Epithelial cell of esophagus (primary cell): Measurements from ENCODE around the gene RNF151.

ENCODE experiments used
- DNase-seq: peaks from one replicate; pipeline ENCODE4 v3.0.0; 2010; ENCODE audit warnings: low read depth
- H3K4me3 ChIP-seq: 2 replicates; pipeline ENCODE4 v1.5.1; 2011; ENCODE audit warnings: mild to moderate bottlenecking, low read length, control low read depth
- CTCF ChIP-seq: IDR thresholded peaks from 2 replicates; pipeline ENCODE4 v1.5.1; 2011; ENCODE audit warnings: low read depth, mild to moderate bottlenecking, low read length, control low read depth, inconsistent platforms; ENCODE audit not compliant: insufficient read depth; ENCODE audit errors: missing control alignments

RNF151 gene

GRCh38 chr16:1981398-1981836, 14.8 kb downstream of the RNF151 start, which contains the start of gene NOXO1:
Gene NOXO1, minus strand, starts transcription at chr16:1981469. Its CDS starts 290 bp downstream, at chr16:1981179.
- DNase-seq = no peak
- TF ChIP-seq CTCF = no peak
- peak within 1 kb of the TSS; percentile 46 for H3K4me3 ChIP-seq

GRCh38 chr16:1982013-1982433, 15.4 kb downstream of the RNF151 start:
- no peak for TF ChIP-seq CTCF
- no peak overlapping the region for H3K4me3 ChIP-seq
- peak; percentile 28 for DNase-seq

- TF ChIP-seq CTCF = no peak
- no peak for DNase-seq
- H3K4me3 ChIP-seq = no peak overlapping the region
Observed at GRCh38 chr16:1982991-1983543, 16.4 kb downstream of the RNF151 start.

GRCh38 chr16:1983544-1984346, 17.1 kb downstream of the RNF151 start, which contains the start of gene GFER:
Gene GFER, plus strand, starts transcription at chr16:1984193. Its CDS starts 26 bp downstream, at chr16:1984219.
- DNase-seq = peak; percentile 80
- peak within 1 kb of the TSS; percentile 61 for H3K4me3 ChIP-seq
- no peak for TF ChIP-seq CTCF

GRCh38 chr16:1984347-1985225, 17.9 kb downstream of the RNF151 start:
- peak overlapping the region; percentile 61 for H3K4me3 ChIP-seq
- TF ChIP-seq CTCF = no peak
- peak; percentile 40 for DNase-seq

- no peak overlapping the region for H3K4me3 ChIP-seq
- DNase-seq = no peak
- TF ChIP-seq CTCF = no peak
Observed at GRCh38 chr16:1985466-1986150, 19.0 kb downstream of the RNF151 start.
